Stimulated activated CD8-positive, alpha-beta memory T cell treated with anti-CD3 and anti-CD28 coated beads, Interleukin-4, amount 100 ng/mL, for 4 hours (primary cell): ENCODE results near the gene NFS1.
"Not testable (repeated sequence)": the region's sequence is repeated elsewhere in the genome, so short reads cannot be mapped to it uniquely, and the experiment has no call there.

Source experiments
- DNase-seq, 2 donors: peaks; one replicate each; pipeline ENCODE4 v3.0.0-alpha.2; 2020; ENCODE audit warnings: low read depth in 2 of 2, low spot score in 1 of 2

Gene NFS1

DNA sequence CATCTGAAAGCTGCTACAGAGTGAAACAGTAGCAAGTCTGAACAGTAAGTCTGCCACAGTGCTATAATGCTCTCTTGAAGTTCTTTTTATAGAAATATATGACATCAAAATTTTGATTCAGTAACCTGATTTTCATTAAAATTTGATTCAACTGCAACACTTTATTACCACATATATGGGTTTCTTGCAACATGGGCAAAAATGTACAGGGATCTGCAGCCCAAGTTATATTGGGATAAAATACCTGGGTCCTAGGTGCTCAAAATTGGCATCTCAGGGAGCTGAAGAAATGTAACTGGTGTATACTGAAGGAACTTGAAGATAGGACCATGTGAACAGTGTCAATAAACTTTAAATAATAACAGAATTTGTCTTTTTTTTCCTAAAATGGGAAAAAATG lies 10.9 kb upstream of the NFS1 start:
- no peak for DNase-seq

DNA sequence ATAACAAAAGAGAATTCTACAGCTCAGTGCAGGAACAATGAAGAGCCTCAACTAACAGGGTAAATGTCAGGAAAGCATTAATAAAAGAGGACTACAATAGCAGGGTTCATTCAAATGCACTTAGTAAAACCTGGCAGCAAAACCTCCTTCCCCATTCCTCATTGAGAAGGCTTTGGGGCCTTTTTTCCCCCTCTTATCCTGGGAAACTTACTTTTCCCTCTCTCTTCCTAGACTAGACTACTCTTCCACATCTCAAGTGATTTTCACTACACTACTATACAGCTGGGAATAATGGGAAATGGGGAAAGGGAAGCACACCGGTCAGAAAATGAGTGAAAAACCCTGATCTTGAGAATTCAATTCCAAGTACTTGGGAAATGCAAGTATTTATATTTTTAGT lies 10.1 kb upstream of the NFS1 start:
- DNase-seq: no peak

DNA sequence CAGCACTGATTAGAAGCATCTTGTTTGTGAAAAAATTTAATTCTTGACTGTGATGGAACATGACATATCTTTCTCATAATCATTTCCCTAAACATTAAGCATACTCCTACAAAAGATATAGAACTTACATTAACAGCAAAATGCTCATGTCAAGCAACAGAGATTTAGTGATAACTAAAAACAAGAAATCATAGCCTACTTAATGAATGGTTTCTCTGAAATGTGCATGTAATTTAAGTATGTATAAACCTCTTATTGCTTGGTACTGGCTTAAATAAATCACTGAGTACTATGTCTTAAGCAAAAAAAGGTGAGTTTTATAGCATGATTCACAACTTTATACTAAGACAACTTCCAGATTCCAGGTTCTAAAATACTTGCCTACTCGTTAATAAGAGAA lies 9.3 kb upstream of the NFS1 start:
- no peak for DNase-seq

DNA sequence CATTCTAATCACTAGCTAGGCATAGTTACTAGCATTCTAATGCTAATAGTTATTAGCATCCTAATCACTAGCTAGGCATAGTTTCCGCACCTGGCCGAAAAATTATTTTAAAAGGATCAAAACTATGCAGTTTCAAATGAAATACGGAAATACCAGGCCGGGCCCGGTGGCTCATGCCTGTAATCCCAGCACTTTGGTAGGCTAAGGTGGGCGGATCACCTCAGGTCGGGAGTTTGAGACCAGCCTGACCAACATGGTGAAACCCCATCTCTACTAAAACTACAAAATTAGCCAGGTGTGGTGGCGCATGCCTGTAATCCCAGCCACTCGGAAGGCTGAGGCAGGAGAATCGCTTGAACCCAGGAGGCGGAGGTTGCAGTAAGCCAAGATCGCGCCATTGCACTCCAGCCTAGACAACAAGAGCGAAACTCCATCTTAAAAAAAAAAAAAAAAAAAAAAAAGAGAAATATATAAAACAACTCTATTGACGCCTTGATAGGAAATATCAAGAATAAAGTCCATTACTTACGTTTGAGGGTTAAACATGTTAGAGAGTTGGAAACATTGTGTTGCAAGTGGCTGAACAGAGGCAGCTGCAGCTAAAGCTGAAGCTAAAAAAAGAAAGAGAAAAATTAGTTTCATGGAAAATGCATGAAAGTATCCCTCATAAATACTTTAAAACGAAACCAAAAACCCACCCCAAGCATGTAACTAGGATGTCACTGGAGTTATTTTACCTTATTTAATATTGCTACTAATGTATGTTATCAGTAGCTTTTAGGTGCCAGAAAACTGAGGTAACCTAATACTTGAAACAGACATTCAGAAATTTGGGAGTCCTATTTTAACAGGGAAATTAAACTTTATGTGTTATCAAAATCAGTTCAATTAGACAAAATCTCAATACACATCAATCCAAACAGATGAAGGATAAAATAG lies 7.7 kb upstream of the NFS1 start:
- DNase-seq: not testable (repeated sequence)

DNA sequence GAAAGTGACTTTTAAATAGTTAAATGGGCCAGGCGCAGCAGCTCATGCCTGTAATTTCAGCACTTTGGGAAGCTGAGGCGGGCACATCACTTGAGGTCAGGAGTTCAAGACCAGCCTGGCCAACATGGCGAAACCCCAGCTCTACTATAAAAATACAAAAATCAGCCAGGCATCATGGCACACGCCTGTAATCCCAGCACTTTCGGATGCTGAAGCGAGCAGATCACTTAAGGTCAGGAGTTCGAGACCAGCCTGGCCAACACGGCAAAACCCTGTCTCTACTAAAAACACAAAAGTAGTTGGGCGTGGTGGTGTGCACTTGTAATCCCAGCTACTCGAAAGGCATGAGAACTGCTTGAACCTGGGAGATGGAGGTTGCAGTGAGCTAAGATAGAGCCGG lies 6.7 kb upstream of the NFS1 start:
- not testable (repeated sequence) for DNase-seq

DNA sequence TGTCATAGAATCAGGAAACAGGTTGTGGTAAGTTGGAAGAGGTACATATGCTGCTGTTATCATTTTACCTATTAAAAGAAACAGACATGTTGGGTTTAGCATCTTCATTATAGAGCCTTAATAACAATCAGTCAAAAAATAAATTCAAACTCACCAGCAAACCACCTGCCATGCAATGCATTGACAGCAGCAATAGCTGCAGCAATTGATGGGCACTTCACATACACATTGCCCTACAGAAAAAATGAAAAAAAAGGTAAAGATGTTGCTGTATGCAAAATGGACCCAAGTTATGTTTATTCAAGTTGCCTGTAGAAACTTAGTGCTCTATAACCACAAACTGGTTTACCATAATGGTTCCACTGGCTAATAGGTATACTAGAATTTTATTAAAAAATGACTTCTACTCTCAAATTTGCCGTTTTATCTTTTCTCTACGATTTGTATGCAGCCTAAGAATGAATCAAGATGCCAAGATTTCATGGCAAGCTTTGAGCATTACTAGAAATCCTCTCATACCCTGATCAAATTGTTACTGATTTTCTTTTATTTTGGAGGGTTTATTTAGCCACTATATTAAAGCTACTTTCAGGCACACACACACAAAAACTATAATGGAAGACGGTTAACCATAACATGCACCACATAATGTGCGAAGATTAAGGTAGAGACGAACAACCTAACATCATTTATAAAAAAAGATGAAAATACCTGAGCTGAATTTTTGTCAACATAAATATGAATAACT lies 5.5 kb upstream of the NFS1 start:
- no peak for DNase-seq

DNA sequence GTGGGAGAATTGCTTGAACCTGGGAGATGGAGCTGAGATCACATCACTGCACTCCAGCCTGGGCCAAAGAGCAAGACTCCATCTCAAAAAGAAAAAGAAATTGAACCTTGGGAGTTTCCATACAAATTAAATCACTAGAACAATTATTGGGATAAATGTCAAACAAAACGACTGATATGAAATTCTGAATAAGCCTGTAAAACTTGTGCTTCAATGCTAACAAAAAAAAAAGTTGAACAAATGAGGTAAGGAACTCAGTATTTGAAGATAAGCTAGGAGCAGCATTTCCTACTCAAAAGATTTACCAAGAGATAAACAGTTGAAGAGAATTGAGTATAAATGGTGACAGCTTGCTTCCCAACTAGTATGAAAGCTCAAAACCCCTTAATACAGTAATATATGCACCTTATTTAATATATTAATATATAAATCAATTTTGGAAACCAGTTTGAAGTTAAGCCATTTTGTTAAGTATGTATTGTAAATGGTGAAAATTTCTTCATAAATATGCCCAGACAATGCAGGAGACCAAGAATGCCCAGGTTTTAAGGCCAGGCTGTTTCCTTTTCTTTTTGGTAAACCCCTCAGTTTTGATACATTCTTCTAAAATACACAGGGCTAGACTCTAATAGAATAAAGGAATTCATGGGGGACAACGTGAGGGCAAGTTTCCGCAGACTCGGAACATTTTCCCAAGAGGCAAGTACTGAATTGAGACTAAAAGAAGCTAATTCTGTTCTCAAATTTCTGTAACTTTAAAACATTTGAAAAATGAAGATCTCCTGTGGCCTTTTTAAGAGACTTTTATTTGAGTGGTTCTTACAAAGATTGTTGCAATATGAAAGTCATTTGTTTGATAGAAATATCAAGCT lies 3.9 kb upstream of the NFS1 start:
- DNase-seq: no peak

DNA sequence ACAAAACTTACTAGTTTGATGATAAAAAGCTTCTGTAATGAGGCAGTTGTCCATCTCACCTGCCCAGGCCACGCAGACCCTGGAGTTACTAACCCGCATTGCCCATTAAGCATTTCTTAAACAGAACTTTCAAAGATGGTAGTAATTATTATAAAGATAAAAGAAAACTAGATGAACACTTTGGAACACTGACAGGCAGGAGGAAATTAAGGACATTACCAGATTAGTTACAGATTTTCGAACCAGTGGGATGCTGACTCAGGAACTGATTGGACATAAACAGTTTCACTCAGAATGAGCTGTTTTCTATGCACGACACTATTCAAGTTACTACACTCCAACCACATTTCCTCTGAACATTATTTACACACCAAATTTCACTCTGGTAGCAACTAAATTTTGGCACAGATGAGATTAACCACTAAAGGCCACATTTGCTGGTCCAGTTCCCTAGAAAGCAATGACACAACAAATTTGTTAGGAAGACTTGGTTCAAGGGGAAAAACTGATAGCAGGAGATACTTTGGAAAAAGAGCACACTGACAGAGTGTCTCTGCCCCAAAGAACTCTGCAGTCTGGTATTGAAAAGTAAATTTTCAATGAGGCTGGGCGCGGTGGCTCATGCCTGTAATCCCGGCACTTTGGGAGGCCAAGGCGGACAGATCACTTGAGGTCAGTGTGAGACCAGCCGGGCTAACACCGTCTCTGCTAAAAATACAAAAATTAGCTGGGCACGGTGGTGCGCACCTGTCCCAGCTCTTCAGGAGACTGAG lies 3.1 kb upstream of the NFS1 start:
- no peak for DNase-seq

DNA sequence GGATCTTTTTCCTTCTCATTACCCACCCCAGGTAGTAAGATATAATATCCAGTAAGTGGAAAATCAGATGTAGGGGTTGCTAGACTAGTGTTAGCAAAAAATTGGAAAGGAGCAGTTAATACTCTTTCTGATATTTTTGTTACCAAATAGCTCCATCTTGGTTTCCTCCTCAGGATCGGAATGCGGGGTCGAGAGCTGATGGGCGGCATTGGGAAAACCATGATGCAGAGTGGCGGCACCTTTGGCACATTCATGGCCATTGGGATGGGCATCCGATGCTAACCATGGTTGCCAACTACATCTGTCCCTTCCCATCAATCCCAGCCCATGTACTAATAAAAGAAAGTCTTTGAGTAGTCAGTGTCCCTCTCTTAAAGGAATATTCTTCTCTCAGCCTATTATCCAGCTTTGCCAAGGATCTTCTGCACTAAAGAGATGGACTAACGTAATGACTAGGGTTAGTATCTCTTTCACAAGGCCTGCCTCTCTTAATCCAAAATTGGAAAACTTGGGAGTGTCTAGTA lies 1.5 kb upstream of the NFS1 start:
- DNase-seq: no peak

DNA sequence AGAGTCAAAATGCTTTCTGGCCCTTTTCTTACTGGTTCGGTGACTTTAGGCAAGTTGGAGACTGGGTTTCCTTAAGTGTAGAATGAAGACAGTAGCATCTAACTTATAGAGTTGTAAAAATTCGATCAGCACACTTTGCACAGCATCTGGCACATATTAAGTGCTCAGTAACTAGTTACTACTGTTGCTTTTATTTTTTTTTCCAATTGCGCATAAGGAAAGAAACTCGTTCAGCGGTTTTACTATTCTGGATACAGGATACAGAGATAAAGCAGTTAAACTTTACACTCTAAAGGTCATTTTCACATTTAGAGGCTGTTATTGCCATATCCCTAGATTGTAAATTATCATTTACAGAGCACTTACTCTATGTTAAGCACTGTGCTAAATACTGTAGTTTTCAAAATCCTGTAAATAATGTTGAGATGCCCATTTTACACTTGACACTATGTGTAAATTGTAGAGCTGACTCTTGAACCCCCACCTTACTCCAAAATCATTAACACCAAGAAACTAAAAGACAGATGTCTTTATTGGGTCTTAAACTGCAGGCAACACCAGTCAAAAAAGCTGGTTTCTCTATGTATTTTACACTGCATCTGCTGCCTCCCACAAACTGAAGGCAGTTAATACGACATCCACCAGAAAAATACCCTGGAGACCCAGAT lies 939 bp upstream of the NFS1 start:
- DNase-seq: no peak

DNA sequence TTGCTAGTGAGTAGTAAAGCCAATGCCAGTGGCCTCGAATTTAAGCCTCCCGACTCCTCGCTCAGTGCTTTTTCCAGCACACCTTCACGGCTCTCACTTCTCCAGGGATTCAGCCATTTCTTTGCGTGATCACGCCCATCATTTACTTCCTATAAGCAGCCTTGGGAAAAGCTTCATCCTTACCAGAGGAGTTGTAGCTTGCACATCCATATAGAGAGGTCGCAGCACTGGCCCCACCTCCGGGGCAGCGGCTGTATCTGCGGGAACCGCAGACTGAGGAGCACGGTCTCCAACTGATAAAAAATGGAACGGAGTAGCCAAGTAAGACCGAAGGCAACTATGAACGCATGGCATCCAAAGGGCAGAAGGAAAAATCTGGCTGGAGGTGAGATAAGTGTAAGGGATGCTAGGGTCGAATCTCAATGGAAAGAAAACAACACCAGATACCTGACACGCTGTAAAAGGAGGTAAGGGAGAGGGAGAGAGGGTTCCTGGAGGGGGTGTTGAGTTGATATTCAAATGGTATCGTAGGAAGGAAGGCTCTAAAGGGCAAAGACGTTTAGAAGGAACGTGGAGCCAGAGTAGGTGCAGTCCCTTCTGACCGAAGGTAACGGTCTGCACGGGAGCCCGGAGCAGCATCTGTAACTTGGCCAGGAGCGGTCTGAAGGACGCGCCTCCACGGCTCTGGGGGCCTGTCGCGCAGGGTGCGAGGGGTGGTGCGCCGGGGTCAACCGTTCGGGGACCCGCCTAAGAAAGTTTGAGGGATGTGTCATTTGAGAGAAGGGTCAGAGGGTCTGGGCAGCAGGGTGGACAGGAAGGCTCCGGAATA lies 640 bp downstream of the NFS1 start:
- DNase-seq: no peak

DNA sequence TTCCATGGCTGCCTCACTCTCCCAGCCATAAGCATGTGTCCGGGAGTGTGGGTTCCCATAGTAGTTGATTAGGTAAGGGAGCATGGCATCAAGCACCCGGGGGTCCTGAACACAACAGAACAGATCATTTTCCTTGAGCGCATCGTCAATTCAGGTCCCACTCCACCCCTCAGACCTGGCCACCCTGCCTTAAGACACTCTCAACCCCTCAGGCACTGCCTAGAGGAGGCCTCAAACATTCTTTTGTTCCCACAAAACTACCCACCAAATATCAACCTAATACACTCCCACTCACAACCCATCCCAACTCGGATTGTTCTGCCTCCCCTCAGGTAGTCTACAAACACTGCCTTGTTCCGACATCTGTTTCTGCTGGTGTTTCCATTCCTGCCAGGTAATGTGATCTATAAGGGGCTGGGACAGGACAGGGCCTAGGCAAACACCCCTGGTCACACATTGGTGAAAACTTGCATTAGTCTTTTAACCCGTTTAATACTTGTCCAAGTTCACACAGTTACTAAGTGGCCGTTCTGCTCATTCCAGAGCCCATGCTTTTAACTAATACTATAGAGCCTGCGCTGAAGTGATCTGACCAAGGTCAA lies 1.4 kb downstream of the NFS1 start:
- DNase-seq: no peak

DNA sequence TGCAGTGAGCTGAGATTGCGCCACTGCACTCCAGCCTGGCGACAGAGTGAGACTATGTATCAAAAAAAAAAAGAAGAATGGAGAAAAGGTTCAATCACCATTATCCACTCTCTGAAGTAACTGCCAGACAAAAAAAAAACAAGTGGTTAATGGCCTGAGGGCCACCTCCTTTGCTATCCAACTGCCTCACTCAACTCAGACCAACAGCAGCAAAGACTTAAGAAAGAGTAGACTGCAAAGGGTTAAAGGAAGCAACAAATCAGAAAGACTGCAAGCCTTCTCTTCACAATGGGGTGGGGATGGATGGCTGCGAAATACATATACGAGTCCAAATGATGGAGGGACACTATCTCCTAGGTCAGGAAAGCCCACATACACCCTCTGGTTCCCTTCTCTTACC lies 3.2 kb downstream of the NFS1 start:
- no peak for DNase-seq

DNA sequence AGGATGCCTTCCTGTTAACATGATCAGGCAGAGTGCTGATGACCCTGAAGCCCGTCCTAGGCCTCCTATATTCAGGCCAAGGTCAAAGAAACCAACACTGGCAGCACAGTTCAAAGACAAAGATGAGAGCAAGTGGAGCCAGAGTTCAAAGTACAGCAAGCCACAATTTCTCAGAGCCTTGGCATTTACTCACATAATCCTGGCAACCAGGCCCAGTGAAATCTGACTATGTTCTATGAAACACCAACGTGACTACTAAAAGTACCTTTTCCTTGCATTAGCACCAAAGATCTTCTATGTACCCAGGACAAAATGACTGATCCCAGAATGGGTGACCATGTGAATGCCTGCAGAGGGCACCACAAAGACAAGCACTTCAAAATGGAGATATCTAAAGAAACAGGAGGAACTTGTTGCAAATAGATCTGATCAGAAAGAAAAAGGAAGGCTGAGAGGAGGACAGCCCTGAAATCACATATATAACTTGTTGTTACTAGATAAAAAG lies 3.9 kb downstream of the NFS1 start:
- no peak for DNase-seq

DNA sequence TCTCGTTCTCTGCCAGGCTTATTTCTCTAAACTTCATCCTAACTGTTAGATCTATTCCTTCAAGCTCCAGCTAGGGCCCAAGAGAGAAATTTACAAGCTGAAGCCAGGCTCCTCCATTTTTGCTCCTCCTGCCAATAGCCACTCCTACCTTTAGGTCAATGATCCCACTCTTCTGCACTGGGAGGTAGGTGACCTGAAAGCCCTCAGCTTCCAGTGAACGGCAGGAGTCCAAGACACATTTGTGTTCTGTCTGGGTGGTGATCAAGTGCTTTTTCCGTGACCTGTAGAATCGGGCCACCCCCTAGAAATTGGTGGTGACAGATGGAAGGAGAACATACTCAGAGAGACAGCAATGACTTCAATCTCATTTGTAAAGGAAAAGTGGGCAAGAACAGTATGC lies 8.9 kb downstream of the NFS1 start:
- no peak for DNase-seq

DNA sequence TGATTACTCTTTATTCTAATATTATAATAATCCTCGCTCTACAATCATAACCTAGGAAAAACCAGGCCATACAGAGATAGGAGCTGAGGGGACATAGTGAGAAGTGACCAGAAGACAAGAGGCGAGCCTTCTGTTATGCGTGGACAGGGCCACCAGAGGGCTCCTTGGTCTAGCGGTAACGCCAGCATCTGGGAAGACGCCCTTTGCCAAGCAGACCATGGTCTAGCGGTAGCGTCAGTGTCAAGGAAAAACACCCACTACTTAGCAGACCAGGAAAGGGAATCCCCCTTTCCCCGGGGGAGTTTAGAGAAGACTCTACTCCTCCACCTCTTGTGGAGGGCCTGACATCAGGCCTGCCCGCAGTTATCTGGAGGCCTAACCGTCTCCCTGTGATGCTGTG lies 12.3 kb downstream of the NFS1 start:
- not testable (repeated sequence) for DNase-seq

DNA sequence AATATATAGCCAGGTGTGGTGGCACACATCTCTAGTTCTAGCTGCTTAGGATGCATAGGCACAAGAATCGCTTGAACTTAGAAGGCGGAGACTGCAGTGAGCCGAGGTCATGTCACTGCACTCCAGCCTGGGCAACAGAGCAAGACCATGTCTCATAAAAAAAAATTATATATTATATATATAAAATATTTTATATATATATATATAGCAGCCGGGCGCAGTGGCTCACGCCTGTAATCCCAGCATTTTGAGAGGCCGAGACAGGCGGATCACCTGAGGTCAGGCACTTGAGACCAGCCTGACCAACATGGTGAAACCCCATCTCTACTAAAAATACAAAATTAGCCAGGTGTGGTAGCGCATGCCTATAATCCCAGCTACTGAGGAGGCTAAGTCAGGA lies 13.8 kb downstream of the NFS1 start:
- not testable (repeated sequence) for DNase-seq

DNA sequence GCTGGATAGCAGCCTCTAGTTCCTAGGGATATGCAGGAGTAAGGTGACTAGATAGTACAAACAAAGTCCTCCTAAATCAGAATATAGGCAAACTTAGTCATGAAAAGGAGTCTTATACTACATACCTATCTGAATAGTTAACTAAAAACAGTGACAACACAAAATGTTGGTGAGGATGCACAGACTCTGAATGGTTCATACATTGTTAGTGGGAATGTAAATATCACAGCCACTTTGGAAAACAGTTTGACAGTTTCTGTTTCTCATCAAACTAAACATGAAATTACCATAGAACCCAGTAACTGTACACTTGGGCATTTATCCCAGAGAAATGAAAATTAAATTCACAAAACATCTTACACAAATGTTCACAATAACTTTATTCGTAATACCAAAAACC lies 17.2 kb downstream of the NFS1 start:
- no peak for DNase-seq
